IMR-90 (cell line): ENCODE measurements around the gene CAMTA1. TPM values are rescaled to one million over a fixed set of nuclear protein-coding genes. Genes with fewer than 3 reads are reported as not detected.

Experiments
- ATAC-seq: fragments of 200-7000 bp; cut with Tn5 transposase; 2 replicates; pipeline ENCODE4 v1.9.1; 2020; ENCODE audit warnings: low read depth, mild to moderate bottlenecking, moderate library complexity
- BruUV-seq: library from RNA; stranded (reverse); fragments of 400-500 nt; replicated peaks from 2 replicates; lab custom pipeline; 2021; lab: Mats Ljungman, UMichigan
- CTCF ChIA-PET: fragments of 300-600 bp; formaldehyde crosslinking; extraction: SDS; loops from one replicate; lab custom pipeline; 2021; ENCODE audit warnings: antibody characterized with exemption; lab: Yijun Ruan, JAX
- POLR2A ChIA-PET: fragments of 300-600 bp; sonication (Branson Sonifier 250); formaldehyde crosslinking; loops from one replicate; lab custom pipeline; 2022; ENCODE audit warnings: antibody characterized with exemption; ENCODE audit not compliant: unreplicated experiment; lab: Charles Lee
- DNase-seq: peaks from one replicate; pipeline ENCODE4 v3.0.0; 2013
- H2AFZ ChIP-seq: replicated peaks from 2 replicates; pipeline ENCODE3; 2013; ENCODE audit warnings: low read length, mild to moderate bottlenecking; ENCODE audit not compliant: poor library complexity
- H2AK5ac ChIP-seq: 2 replicates; pipeline ENCODE4 v1.6.1; 2013; ENCODE audit warnings: low read depth, low read length, inconsistent platforms
- H2AK9ac ChIP-seq: replicated peaks from 2 replicates; pipeline ENCODE3; 2013; ENCODE audit warnings: mild to moderate bottlenecking, low read depth, low read length, moderate library complexity; ENCODE audit not compliant: poor library complexity
- H2BK120ac ChIP-seq: 2 replicates; pipeline ENCODE4 v1.6.1; 2013; ENCODE audit warnings: low read depth, low read length, inconsistent platforms
- H2BK15ac ChIP-seq: 3 replicates; pipeline ENCODE4 v1.6.1; 2013; ENCODE audit warnings: low read depth, low read length, inconsistent platforms
- H2BK20ac ChIP-seq: 2 replicates; pipeline ENCODE4 v1.6.1; 2013; ENCODE audit warnings: low read depth, mild to moderate bottlenecking, inconsistent platforms, low read length, moderate library complexity
- H2BK5ac ChIP-seq: 2 replicates; pipeline ENCODE4 v1.6.1; 2013; ENCODE audit warnings: mild to moderate bottlenecking, low read depth, low read length, inconsistent platforms; ENCODE audit not compliant: poor library complexity, severe bottlenecking
- H3K14ac ChIP-seq: replicated peaks from 2 replicates; pipeline ENCODE4 v1.6.1; 2013; ENCODE audit warnings: low read depth, low read length, inconsistent platforms
- H3K18ac ChIP-seq: 2 replicates; pipeline ENCODE4 v1.6.1; 2013; ENCODE audit warnings: low read depth, low read length, control low read depth
- H3K23ac ChIP-seq: 2 replicates; pipeline ENCODE4 v1.6.1; 2013; ENCODE audit warnings: low read depth, low read length, inconsistent platforms
- H3K27ac ChIP-seq: 2 replicates; pipeline ENCODE4 v1.5.1; 2013; ENCODE audit warnings: mild to moderate bottlenecking, control low read depth, low read length; ENCODE audit not compliant: insufficient read depth
- H3K27me3 ChIP-seq: 2 replicates; pipeline ENCODE4 v1.6.1; 2013; ENCODE audit warnings: low read length; ENCODE audit not compliant: control insufficient read depth, insufficient read depth
- H3K36me3 ChIP-seq: 2 replicates; pipeline ENCODE4 v1.6.1; 2013; ENCODE audit warnings: low read length, mixed read lengths; ENCODE audit not compliant: control insufficient read depth, insufficient read depth
- H3K4ac ChIP-seq: 2 replicates; pipeline ENCODE4 v1.6.1; 2013; ENCODE audit warnings: low read depth, low read length, inconsistent platforms
- H3K4me1 ChIP-seq: 2 replicates; pipeline ENCODE4 v1.6.1; 2013; ENCODE audit warnings: low read length, mixed read lengths; ENCODE audit not compliant: control insufficient read depth, insufficient read depth
- H3K4me2 ChIP-seq: 2 replicates; pipeline ENCODE4 v1.6.1; 2013; ENCODE audit warnings: low read depth, mild to moderate bottlenecking, control low read depth, low read length, moderate library complexity
- H3K4me3 ChIP-seq: 2 replicates; pipeline ENCODE4 v1.5.1; 2013; ENCODE audit warnings: low read depth, mild to moderate bottlenecking, control low read depth, low read length, moderate library complexity; ENCODE audit not compliant: insufficient read depth
- H3K56ac ChIP-seq: 2 replicates; pipeline ENCODE4 v1.6.1; 2013; ENCODE audit warnings: low read length, inconsistent platforms; ENCODE audit not compliant: insufficient read depth; ENCODE audit errors: extremely low read depth
- H3K79me1 ChIP-seq, 2 experiments: 2 replicates each; pipeline ENCODE4 v1.6.1; 2013; ENCODE audit warnings: low read length in 2 of 2, inconsistent platforms in 1 of 2, low read depth in 1 of 2
- H3K9ac ChIP-seq: 2 replicates; pipeline ENCODE4 v1.6.1; 2013; ENCODE audit warnings: low read depth, low read length, control low read depth
- H3K9me1 ChIP-seq: 2 replicates; pipeline ENCODE4 v1.6.1; 2013; ENCODE audit warnings: low read length, inconsistent platforms; ENCODE audit not compliant: insufficient read depth
- H3K9me3 ChIP-seq: 2 replicates; pipeline ENCODE4 v1.6.1; 2013; ENCODE audit warnings: low read length; ENCODE audit not compliant: control insufficient read depth, insufficient read depth
- H4K20me1 ChIP-seq: 2 replicates; pipeline ENCODE4 v1.6.1; 2013; ENCODE audit warnings: low read length, inconsistent platforms; ENCODE audit not compliant: insufficient read depth
- H4K5ac ChIP-seq: 2 replicates; pipeline ENCODE4 v1.6.1; 2013; ENCODE audit warnings: mild to moderate bottlenecking, low read depth, low read length, control low read depth
- H4K8ac ChIP-seq, 2 experiments: 2 replicates each; pipeline ENCODE4 v1.6.1; 2013; ENCODE audit warnings: low read depth in 2 of 2, low read length in 2 of 2, control low read depth in 1 of 2, inconsistent platforms in 1 of 2
- H4K91ac ChIP-seq: 2 replicates; pipeline ENCODE4 v1.6.1; 2013; ENCODE audit warnings: low read depth, low read length, inconsistent platforms; ENCODE audit not compliant: insufficient read depth
- BHLHE40 ChIP-seq: fragments of 150-350 bp; IDR thresholded peaks from 2 replicates; pipeline ENCODE4 v1.6.1; 2016; ENCODE audit warnings: mild to moderate bottlenecking, low read depth, low read length
- CEBPB ChIP-seq: IDR thresholded peaks from 2 replicates; pipeline ENCODE4 v1.6.1; 2012; ENCODE audit warnings: low read depth, low read length, improper control_type of control experiment
- ELK1 ChIP-seq: fragments of 150-350 bp; IDR thresholded peaks from 2 replicates; pipeline ENCODE4 v1.6.1; 2016; ENCODE audit warnings: low read depth, mild to moderate bottlenecking, low read length, moderate library complexity, borderline replicate concordance
- POLR2A ChIP-seq: IDR thresholded peaks from 2 replicates; pipeline ENCODE4 v1.6.1; 2012; ENCODE audit warnings: mild to moderate bottlenecking, low read depth, low read length
- SMC3 ChIP-seq: fragments of 150-350 bp; IDR thresholded peaks from 2 replicates; pipeline ENCODE4 v1.6.1; 2016; ENCODE audit warnings: low read depth, mild to moderate bottlenecking, antibody characterized with exemption, low read length, moderate library complexity
- WGBS, 2 experiments: methylation state at CpG; one replicate each; pipeline versions ENCODE4 v1.1.5 to v1.1.7; 2013; ENCODE audit warnings: missing lambda C conversion rate in 2 of 2; ENCODE audit not compliant: insufficient read length in 1 of 2; ENCODE audit errors: extremely low coverage in 2 of 2; 5-methylcytosine and 5-hydroxymethylcytosine counted together
- dilution Hi-C: fragments of 300-500 bp; cut with HindIII; formaldehyde crosslinking; loops from one replicate; pipeline ENCODE4 v1.14.3; 2018; ENCODE audit warnings: low sequenced_read_pairs; ENCODE audit not compliant: unreplicated experiment
- in situ Hi-C: fragments of 300-500 bp; cut with MboI; formaldehyde crosslinking; loops from 3 replicates; pipeline ENCODE4 v1.14.3; 2019; ENCODE audit warnings: low sequenced_read_pairs, inconsistent platforms, mixed read lengths
- intact Hi-C: fragments of 100-400 bp; cut with micrococcal nuclease; formaldehyde crosslinking; loops from 2 replicates; pipeline ENCODE4 v1.10.0; 2022
- polyA plus RNA-seq, 3 experiments: library from polyadenylated mRNA; depleted of rRNA; stranded (reverse); fragments of >200 nt; gene quantifications; 2 replicates each; pipeline ENCODE4 v1.2.3, GENCODE V29; 2012; ENCODE audit warnings: low replicate concordance in 1 of 3
- total RNA-seq: library from RNA; depleted of rRNA; stranded (reverse); fragments of >200 nt; gene quantifications from 2 replicates; pipeline ENCODE4 v1.2.3, GENCODE V29; 2012
- TF ChIP-seq, protein P1 (sequence below): conservative IDR thresholded peaks from 2 replicates; pipeline ENCODE4 v1.5.1; 2012; ENCODE audit warnings: mild to moderate bottlenecking, low read depth, low read length, improper control_type of control experiment

CAMTA1 gene
- total and polyA plus RNA-seq, 2 of the 4 experiments (the other 2 are of a cell fraction), result 35.5 to 74.3 TPM

- Histone ChIP-seq H3K79me1 (no peaks in the 10 kb centered on the region), H4K8ac (no peak overlapping the region), H3K14ac (no peak overlapping the region), H4K20me1 (no peaks in the 10 kb centered on the region), H4K5ac (no peak overlapping the region), H2AK5ac (no peak overlapping the region), H3K56ac (no peak overlapping the region), H2AK9ac (no peak overlapping the region), H2BK15ac (no peak overlapping the region), H3K18ac (no peak overlapping the region), H3K4ac (no peak overlapping the region), H3K27me3 (no peaks in the 10 kb centered on the region), H3K9me1 (no peaks in the 10 kb centered on the region), H2BK120ac (no peak overlapping the region), H4K91ac (no peak overlapping the region), H3K36me3 (no peaks in the 10 kb centered on the region), H3K9ac (no peak overlapping the region), H3K4me3 (no peak overlapping the region), H3K27ac (no peak overlapping the region), H2AFZ (no peak overlapping the region), H3K23ac (no peak overlapping the region), H2BK5ac (no peak overlapping the region), H2BK20ac (no peak overlapping the region), H3K4me2 (no peak overlapping the region), H3K9me3 (no peaks in the 10 kb centered on the region), H3K4me1 (no peaks in the 10 kb centered on the region)
- CTCF ChIA-PET, result no interaction called here
- DNase-seq (no peak), ATAC-seq (no peak)
- BruUV-seq, result no TSS peak
- POLR2A ChIA-PET, result no interaction called here
- dilution Hi-C loops, result no loop called here
- 100% methylated on average over 1 of the region's 7 CpGs; no CpG with 5 or more reads in 1 of the 2 experiments for WGBS, 2 experiments
- TF ChIP-seq POLR2A, result no peak
- TF ChIP-seq, protein P1, sequence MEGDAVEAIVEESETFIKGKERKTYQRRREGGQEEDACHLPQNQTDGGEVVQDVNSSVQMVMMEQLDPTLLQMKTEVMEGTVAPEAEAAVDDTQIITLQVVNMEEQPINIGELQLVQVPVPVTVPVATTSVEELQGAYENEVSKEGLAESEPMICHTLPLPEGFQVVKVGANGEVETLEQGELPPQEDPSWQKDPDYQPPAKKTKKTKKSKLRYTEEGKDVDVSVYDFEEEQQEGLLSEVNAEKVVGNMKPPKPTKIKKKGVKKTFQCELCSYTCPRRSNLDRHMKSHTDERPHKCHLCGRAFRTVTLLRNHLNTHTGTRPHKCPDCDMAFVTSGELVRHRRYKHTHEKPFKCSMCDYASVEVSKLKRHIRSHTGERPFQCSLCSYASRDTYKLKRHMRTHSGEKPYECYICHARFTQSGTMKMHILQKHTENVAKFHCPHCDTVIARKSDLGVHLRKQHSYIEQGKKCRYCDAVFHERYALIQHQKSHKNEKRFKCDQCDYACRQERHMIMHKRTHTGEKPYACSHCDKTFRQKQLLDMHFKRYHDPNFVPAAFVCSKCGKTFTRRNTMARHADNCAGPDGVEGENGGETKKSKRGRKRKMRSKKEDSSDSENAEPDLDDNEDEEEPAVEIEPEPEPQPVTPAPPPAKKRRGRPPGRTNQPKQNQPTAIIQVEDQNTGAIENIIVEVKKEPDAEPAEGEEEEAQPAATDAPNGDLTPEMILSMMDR, result no peak
- TF ChIP-seq BHLHE40, result no peak
- TF ChIP-seq SMC3, result no peak
- no peak for TF ChIP-seq CEBPB
- no peak for TF ChIP-seq ELK1
- intact Hi-C loops, result no loop called here
- in situ Hi-C loops, result no loop called here
Observed at GRCh38 chr1:7449750-7450149, 664.5 kb downstream of the CAMTA1 start.
